Neural cell (in vitro differentiated cells): ENCODE data around the gene JOSD1. TPM values are rescaled to one million over a fixed set of nuclear protein-coding genes. Genes with fewer than 3 reads are reported as not detected.

Experiments
- H2AFZ ChIP-seq: fragments of 200-600, 300-800 bp; sonication (generic), shearing (Covaris generic); 2 replicates; pipeline ENCODE4 v1.6.0; 2014; ENCODE audit warnings: low read depth, mild to moderate bottlenecking, antibody characterized with exemption, low read length, moderate library complexity
- H3F3A ChIP-seq: fragments of 200-600 bp; shearing (Covaris generic); 2 replicates; pipeline ENCODE4 v1.6.1; 2016; ENCODE audit warnings: mild to moderate bottlenecking, moderate library complexity, mixed read lengths, antibody characterized with exemption, low read length; ENCODE audit not compliant: insufficient read depth, poor library complexity, severe bottlenecking
- H3K27ac ChIP-seq: fragments of 200-600, 300-800 bp; sonication (generic), shearing (Covaris generic); 2 replicates; pipeline ENCODE4 v1.5.1; 2014; ENCODE audit warnings: mild to moderate bottlenecking, low read length, moderate library complexity
- H3K27me3 ChIP-seq: fragments of 300-800, 200-600 bp; sonication (generic), shearing (Covaris generic); 2 replicates; pipeline ENCODE4 v1.6.0; 2014; ENCODE audit warnings: mild to moderate bottlenecking, low read depth, low read length, moderate library complexity; ENCODE audit not compliant: insufficient read depth
- H3K36me3 ChIP-seq: fragments of 300-800, 200-600 bp; sonication (generic), shearing (Covaris generic); 2 replicates; pipeline ENCODE4 v1.5.1; 2014; ENCODE audit warnings: mild to moderate bottlenecking, antibody characterized with exemption, low read length, moderate library complexity; ENCODE audit not compliant: insufficient read depth
- H3K4me2 ChIP-seq: fragments of 300-800, 200-600 bp; sonication (generic), shearing (Covaris generic); 2 replicates; pipeline ENCODE4 v1.6.0; 2014; ENCODE audit warnings: mild to moderate bottlenecking, low read length
- H3K4me3 ChIP-seq: fragments of 300-800, 200-600 bp; sonication (generic), shearing (Covaris generic); 2 replicates; pipeline ENCODE4 v1.5.1; 2014; ENCODE audit warnings: mild to moderate bottlenecking, low read length, moderate library complexity
- H3K79me2 ChIP-seq: fragments of 200-600 bp; shearing (Covaris generic); replicated peaks from 2 replicates; pipeline ENCODE4 v1.6.0; 2014; ENCODE audit warnings: mild to moderate bottlenecking, low read length, moderate library complexity; ENCODE audit not compliant: insufficient read depth
- H3K9ac ChIP-seq: fragments of 300-800, 200-600 bp; sonication (generic), shearing (Covaris generic); 2 replicates; pipeline ENCODE4 v1.6.1; 2016; ENCODE audit warnings: mild to moderate bottlenecking, low read length, mixed read lengths
- H3K9me2 ChIP-seq: fragments of 200-600 bp; shearing (Covaris generic); 2 replicates; pipeline ENCODE4 v1.6.1; 2016; ENCODE audit warnings: mild to moderate bottlenecking, low read length, mixed read lengths; ENCODE audit not compliant: insufficient read depth
- H3K9me3 ChIP-seq: fragments of 200-600, 300-800 bp; sonication (generic), shearing (Covaris generic); 2 replicates; pipeline ENCODE4 v1.6.1; 2016; ENCODE audit warnings: mild to moderate bottlenecking, mixed run types, low read length, moderate library complexity, mixed read lengths
- H4K20me1 ChIP-seq: fragments of 200-600 bp; shearing (Covaris generic); 2 replicates; pipeline ENCODE4 v1.6.1; 2016; ENCODE audit warnings: mild to moderate bottlenecking, mixed run types; ENCODE audit not compliant: insufficient read depth
- CTCF ChIP-seq: fragments of 450-650 bp; IDR thresholded peaks from 2 replicates; pipeline ENCODE4 v1.5.1; 2014; ENCODE audit warnings: antibody characterized with exemption, mild to moderate bottlenecking, moderate library complexity; ENCODE audit not compliant: poor library complexity, severe bottlenecking
- EP300 ChIP-seq: fragments of 450-650 bp; conservative IDR thresholded peaks from 2 replicates; pipeline ENCODE4 v1.6.1; 2014; ENCODE audit warnings: antibody characterized with exemption, mild to moderate bottlenecking, moderate library complexity; ENCODE audit not compliant: poor library complexity, severe bottlenecking
- EZH2 ChIP-seq: fragments of 200-600, 300-800 bp; shearing (Covaris generic), sonication (generic); IDR thresholded peaks from 2 replicates; pipeline ENCODE4 v1.6.1; 2014; ENCODE audit warnings: antibody characterized with exemption, low read length, borderline replicate concordance, mild to moderate bottlenecking; ENCODE audit not compliant: insufficient read depth, poor library complexity, severe bottlenecking
- MXI1 ChIP-seq: fragments of 450-650 bp; conservative IDR thresholded peaks from 2 replicates; pipeline ENCODE4 v1.6.1; 2014; ENCODE audit warnings: antibody characterized with exemption, mild to moderate bottlenecking; ENCODE audit not compliant: poor library complexity, severe bottlenecking
- POLR2AphosphoS5 ChIP-seq: IDR thresholded peaks from 2 replicates; pipeline ENCODE4 v1.6.1; 2012
- RAD21 ChIP-seq: fragments of 450-650 bp; conservative IDR thresholded peaks from 2 replicates; pipeline ENCODE4 v1.6.1; 2014; ENCODE audit warnings: antibody characterized with exemption, mild to moderate bottlenecking, moderate library complexity
- REST ChIP-seq: IDR thresholded peaks from 2 replicates; pipeline ENCODE4 v1.6.1; 2012; ENCODE audit warnings: borderline replicate concordance
- SMC3 ChIP-seq: fragments of 450-650 bp; conservative IDR thresholded peaks from 2 replicates; pipeline ENCODE4 v1.6.1; 2014; ENCODE audit warnings: antibody characterized with exemption, mild to moderate bottlenecking, moderate library complexity; ENCODE audit not compliant: poor library complexity
- TAF1 ChIP-seq: IDR thresholded peaks from 2 replicates; pipeline ENCODE4 v1.6.1; 2012; ENCODE audit warnings: low read depth
- polyA plus RNA-seq: library from polyadenylated mRNA; depleted of rRNA; stranded (reverse); fragments of >200 nt; gene quantifications from 2 replicates; pipeline ENCODE4 v1.2.3, GENCODE V29; 2014

JOSD1 gene
- polyA plus RNA-seq, 1 donor from 2014 or later: 71.3 TPM

GRCh38 chr22:38720350-38720749 is 19.6 kb upstream of the JOSD1 start:
- Histone ChIP-seq H3K27me3 (no peaks in the 10 kb centered on the region), H3K9me2 (no peaks in the 10 kb centered on the region), H3K4me2 (no peak overlapping the region), H2AFZ (no peak overlapping the region), H3K9me3 (no peaks in the 10 kb centered on the region), H3K4me3 (no peak overlapping the region), H3K27ac (no peak overlapping the region), H3K79me2 (no peaks in the 10 kb centered on the region), H4K20me1 (no peaks in the 10 kb centered on the region), H3F3A (no peaks in the 10 kb centered on the region), H3K36me3 (no peaks in the 10 kb centered on the region), H3K9ac (no peak overlapping the region)
- TF ChIP-seq CTCF: no peak
- no peak for TF ChIP-seq RAD21
- TF ChIP-seq TAF1: no peak
- no peak for TF ChIP-seq EZH2
- no peak for TF ChIP-seq MXI1
- TF ChIP-seq REST: no peak
- no peak for TF ChIP-seq POLR2AphosphoS5
- TF ChIP-seq EP300: no peak
- no peak for TF ChIP-seq SMC3

- Histone ChIP-seq H3K4me3 (no peak overlapping the region), H3F3A (no peaks in the 10 kb centered on the region), H4K20me1 (no peaks in the 10 kb centered on the region), H3K4me2 (no peak overlapping the region), H3K9ac (no peak overlapping the region), H3K79me2 (peaks cover 8% of the 10 kb centered on the region), H3K9me2 (no peaks in the 10 kb centered on the region), H3K27me3 (no peaks in the 10 kb centered on the region), H3K36me3 (no peaks in the 10 kb centered on the region), H2AFZ (no peak overlapping the region), H3K27ac (no peak overlapping the region), H3K9me3 (no peaks in the 10 kb centered on the region)
- TF ChIP-seq MXI1 (no peak), EZH2 (no peak), POLR2AphosphoS5 (no peak), REST (no peak), RAD21 (no peak), EP300 (no peak), SMC3 (no peak)
Measured at GRCh38 chr22:38719196-38719595, 18.5 kb upstream of the JOSD1 start.
